IPS DF 6.9 (cell line): Measurements from ENCODE around the gene MACROD2.
"Not testable (repeated sequence)": the region's sequence is repeated elsewhere in the genome, so short reads cannot be mapped to it uniquely, and the experiment has no call there.

Source experiments
- DNase-seq: peaks from one replicate; pipeline ENCODE4 v3.0.0-alpha.2; 2013; ENCODE audit warnings: low read depth, low spot score
- H3K27ac ChIP-seq: one replicate; pipeline ENCODE4 v1.5.1; 2013; ENCODE audit warnings: low read length, control low read depth
- H3K27me3 ChIP-seq: 2 replicates; pipeline ENCODE4 v1.6.1; 2013; ENCODE audit warnings: mild to moderate bottlenecking, low read length; ENCODE audit not compliant: control insufficient read depth, insufficient read depth
- H3K36me3 ChIP-seq: 2 replicates; pipeline ENCODE4 v1.6.1; 2013; ENCODE audit warnings: low read length; ENCODE audit not compliant: control insufficient read depth, insufficient read depth
- H3K4me1 ChIP-seq: 2 replicates; pipeline ENCODE4 v1.6.1; 2013; ENCODE audit warnings: low read length; ENCODE audit not compliant: control insufficient read depth, insufficient read depth
- H3K4me3 ChIP-seq: 2 replicates; pipeline ENCODE4 v1.5.1; 2013; ENCODE audit warnings: mild to moderate bottlenecking, low read length
- H3K9me3 ChIP-seq: 2 replicates; pipeline ENCODE4 v1.6.1; 2013; ENCODE audit warnings: low read length, inconsistent platforms; ENCODE audit not compliant: control insufficient read depth, insufficient read depth
- WGBS: extraction: QIAGEN DNeasy Blood & Tissue Kit; methylation state at CpG from one replicate; pipeline ENCODE4 v1.1.7; 2013; ENCODE audit warnings: mixed read lengths, missing lambda C conversion rate; ENCODE audit not compliant: insufficient read length, insufficient coverage; 5-methylcytosine and 5-hydroxymethylcytosine counted together

Gene MACROD2

DNA sequence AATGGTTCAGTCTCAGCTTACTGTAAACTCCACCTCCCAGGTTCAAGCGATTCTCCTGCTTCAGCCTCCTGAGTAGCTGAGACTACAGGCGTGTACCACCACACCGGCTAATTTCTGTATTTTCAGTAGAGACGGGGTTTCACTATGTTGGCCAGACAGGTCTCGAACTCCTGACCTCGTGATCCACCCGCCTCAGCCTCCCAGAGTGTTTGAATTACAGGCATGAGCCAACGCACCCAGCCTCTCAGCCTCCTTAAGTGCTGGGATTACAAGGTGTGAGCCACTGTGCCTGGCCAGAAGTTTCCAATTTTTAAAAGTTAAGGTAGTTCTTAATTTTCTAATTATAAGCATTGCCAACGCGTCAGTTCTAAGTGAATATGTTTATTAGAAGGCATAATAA is 1202.7 kb downstream of the MACROD2 start:
- not testable (repeated sequence) for H3K9me3 ChIP-seq, H3K4me3 ChIP-seq, H3K27ac ChIP-seq, H3K27me3 ChIP-seq, DNase-seq, H3K36me3 ChIP-seq, H3K4me1 ChIP-seq
- WGBS = no CpG with 5 or more reads among the region's 10 CpGs

- no peak for DNase-seq
- Histone ChIP-seq H3K27ac (no peak overlapping the region), H3K4me3 (no peak overlapping the region), H3K4me1 (no peaks in the 10 kb centered on the region), H3K27me3 (no peaks in the 10 kb centered on the region), H3K36me3 (no peaks in the 10 kb centered on the region), H3K9me3 (no peaks in the 10 kb centered on the region)
- WGBS = no CpG with 5 or more reads among the region's 1 CpG
These were observed 1204.4 kb downstream of the MACROD2 start for GRCh38 chr20:15199698-15200097.

DNA sequence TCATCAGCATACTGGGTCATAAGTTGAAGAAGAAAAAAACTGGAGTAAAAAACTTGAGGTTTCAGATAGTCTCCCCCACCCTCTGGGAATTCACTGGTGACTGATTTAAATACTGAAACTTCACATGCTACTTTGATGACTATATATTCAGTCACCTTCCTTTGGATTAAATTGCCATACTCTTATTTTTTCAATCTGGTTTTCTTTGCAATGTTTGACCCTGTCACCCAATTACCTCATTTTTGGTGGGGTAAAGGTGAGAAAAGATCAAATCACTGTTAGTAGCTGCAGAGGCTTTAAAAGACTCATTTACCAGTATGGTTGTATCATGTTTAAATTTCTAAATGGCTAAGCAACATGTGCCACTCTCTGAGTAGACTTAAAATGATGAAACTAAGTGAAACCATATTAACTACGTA is 1204.8 kb downstream of the MACROD2 start:
- no CpG with 5 or more reads among the region's 1 CpG for WGBS

GRCh38 chr20:15201602-15202001 is 1206.3 kb downstream of the MACROD2 start:
- DNase-seq = no peak
- H3K4me3 ChIP-seq = no peak overlapping the region
- WGBS = no CpG with 5 or more reads among the region's 1 CpG

More for the DNA sequence above, 1204.8 kb downstream of the MACROD2 start:
- no peaks in the 10 kb centered on the region for H3K36me3 ChIP-seq
- no peak overlapping the region for H3K27ac ChIP-seq
- H3K9me3 ChIP-seq = no peaks in the 10 kb centered on the region
- no peak overlapping the region for H3K4me3 ChIP-seq
- no peaks in the 10 kb centered on the region for H3K4me1 ChIP-seq
- no peak for DNase-seq
- H3K27me3 ChIP-seq = no peaks in the 10 kb centered on the region

GRCh38 chr20:15204234-15204633 is 1208.9 kb downstream of the MACROD2 start:
- WGBS = 100% methylated on average over 1 of the region's 5 CpGs
- DNase-seq = no peak
- Histone ChIP-seq H3K4me1 (no peaks in the 10 kb centered on the region), H3K27ac (no peak overlapping the region), H3K4me3 (no peak overlapping the region), H3K27me3 (no peaks in the 10 kb centered on the region), H3K9me3 (no peaks in the 10 kb centered on the region), H3K36me3 (no peaks in the 10 kb centered on the region)

More at GRCh38 chr20:15201602-15202001, 1206.3 kb downstream of the MACROD2 start:
- no peak overlapping the region for H3K27ac ChIP-seq
- H3K36me3 ChIP-seq = no peaks in the 10 kb centered on the region
- H3K27me3 ChIP-seq = no peaks in the 10 kb centered on the region
- H3K4me1 ChIP-seq = no peaks in the 10 kb centered on the region
- no peaks in the 10 kb centered on the region for H3K9me3 ChIP-seq

GRCh38 chr20:15205028-15205427 is 1209.7 kb downstream of the MACROD2 start:
- WGBS = no CpG with 5 or more reads among the region's 2 CpGs
- H3K27me3 ChIP-seq = no peaks in the 10 kb centered on the region
- H3K4me1 ChIP-seq = no peaks in the 10 kb centered on the region
- no peak overlapping the region for H3K4me3 ChIP-seq
- no peaks in the 10 kb centered on the region for H3K36me3 ChIP-seq
- no peaks in the 10 kb centered on the region for H3K9me3 ChIP-seq
- no peak for DNase-seq
- no peak overlapping the region for H3K27ac ChIP-seq

DNA sequence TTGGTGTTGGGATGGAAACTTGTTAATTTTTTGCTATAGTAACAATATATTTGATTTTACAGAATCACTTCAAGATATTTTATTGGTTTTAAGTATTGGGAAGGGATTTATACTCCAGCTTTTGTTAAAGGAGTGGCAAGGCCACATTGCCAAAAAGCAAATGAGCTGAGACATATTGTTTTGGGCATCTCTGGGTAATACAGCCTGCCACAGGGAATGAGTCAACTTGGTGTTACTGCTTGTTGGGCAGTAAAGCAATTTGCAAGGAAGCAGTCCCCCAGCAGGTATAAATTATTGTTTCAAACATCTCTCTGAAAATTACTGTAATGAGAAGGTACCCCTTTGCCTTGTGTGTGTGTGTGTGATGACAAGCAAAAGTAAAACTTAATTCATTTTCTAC is 1210.4 kb downstream of the MACROD2 start:
- H3K9me3 ChIP-seq = no peaks in the 10 kb centered on the region
- H3K27ac ChIP-seq = no peak overlapping the region
- H3K4me1 ChIP-seq = no peaks in the 10 kb centered on the region
- H3K27me3 ChIP-seq = no peaks in the 10 kb centered on the region
- no peak for DNase-seq
- H3K36me3 ChIP-seq = no peaks in the 10 kb centered on the region
- no peak overlapping the region for H3K4me3 ChIP-seq

GRCh38 chr20:15209537-15209936 is 1214.2 kb downstream of the MACROD2 start:
- Histone ChIP-seq H3K27ac (no peak overlapping the region), H3K27me3 (no peaks in the 10 kb centered on the region), H3K36me3 (no peaks in the 10 kb centered on the region), H3K4me3 (no peak overlapping the region), H3K9me3 (no peaks in the 10 kb centered on the region), H3K4me1 (no peaks in the 10 kb centered on the region)
- no peak for DNase-seq
- WGBS = no CpG with 5 or more reads among the region's 1 CpG

GRCh38 chr20:15214051-15214450 is 1218.7 kb downstream of the MACROD2 start:
- Histone ChIP-seq H3K9me3 (no peaks in the 10 kb centered on the region), H3K4me1 (no peaks in the 10 kb centered on the region), H3K27ac (no peak overlapping the region), H3K27me3 (no peaks in the 10 kb centered on the region), H3K4me3 (no peak overlapping the region), H3K36me3 (no peaks in the 10 kb centered on the region)
- DNase-seq = no peak
- WGBS = no CpG with 5 or more reads among the region's 1 CpG

DNA sequence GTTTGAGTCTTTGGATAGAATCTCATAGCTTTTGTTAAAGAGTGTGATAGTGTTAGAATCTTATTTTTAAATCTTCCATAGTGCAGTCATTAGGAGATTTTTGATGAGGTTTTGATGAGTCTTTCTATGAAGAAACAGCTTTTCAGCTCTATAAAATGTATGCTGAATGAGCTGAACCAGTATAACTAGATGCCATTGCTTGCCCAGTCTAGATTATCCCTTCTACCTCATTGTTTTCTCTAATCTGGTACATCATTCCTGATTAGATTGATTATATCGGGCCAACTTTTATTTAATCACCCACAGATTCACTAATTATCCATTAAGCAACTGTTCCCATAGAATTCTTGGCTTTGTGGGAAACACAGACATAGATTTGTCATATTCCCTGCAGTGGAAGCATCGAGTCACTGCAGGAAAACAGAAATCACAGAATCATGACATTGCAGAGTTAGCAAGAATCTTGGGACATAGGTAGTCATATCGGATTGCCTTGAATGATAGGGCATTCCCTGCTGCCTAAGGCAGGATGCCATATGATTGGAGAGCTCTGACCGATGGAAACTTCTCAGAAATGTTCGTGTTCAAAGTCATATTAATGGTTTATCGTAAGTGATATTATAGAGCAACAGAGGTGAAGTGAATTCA is 1224.8 kb downstream of the MACROD2 start:
- Histone ChIP-seq H3K27me3 (no peaks in the 10 kb centered on the region), H3K27ac (no peak overlapping the region), H3K4me3 (no peak overlapping the region), H3K4me1 (no peaks in the 10 kb centered on the region), H3K36me3 (no peaks in the 10 kb centered on the region), H3K9me3 (no peaks in the 10 kb centered on the region)
- no peak for DNase-seq
- no CpG with 5 or more reads among the region's 6 CpGs for WGBS

- Histone ChIP-seq H3K36me3 (no peaks in the 10 kb centered on the region), H3K4me1 (no peaks in the 10 kb centered on the region), H3K27me3 (no peaks in the 10 kb centered on the region), H3K9me3 (no peaks in the 10 kb centered on the region), H3K4me3 (no peak overlapping the region), H3K27ac (no peak overlapping the region)
- DNase-seq = no peak
- no CpG with 5 or more reads among the region's 6 CpGs for WGBS
These were observed 1225.7 kb downstream of the MACROD2 start for GRCh38 chr20:15220778-15221565.
